Panc1 (cell line): ENCODE measurements around the gene SLPI. TPM values are rescaled to one million over a fixed set of nuclear protein-coding genes. Genes with fewer than 3 reads are reported as not detected.

Source experiments
- ATAC-seq: fragments of 200-7000 bp; cut with Tn5 transposase; 2 replicates; pipeline ENCODE4 v1.9.1; 2020; ENCODE audit warnings: mild to moderate bottlenecking, moderate library complexity
- BruUV-seq: library from RNA; stranded (reverse); fragments of 400-500 nt; replicated peaks from 2 replicates; lab custom pipeline; 2021; lab: Mats Ljungman, UMichigan
- CTCF ChIA-PET: fragments of 300-600 bp; sonication (Branson Sonifier 250); formaldehyde crosslinking; loops from one replicate; lab custom pipeline; 2022; ENCODE audit warnings: antibody characterized with exemption; lab: Charles Lee
- POLR2A ChIA-PET: fragments of 300-600 bp; sonication (Branson Sonifier 250); formaldehyde crosslinking; loops from one replicate; lab custom pipeline; 2022; ENCODE audit warnings: antibody characterized with exemption; lab: Charles Lee
- DNase-seq: peaks from one replicate; pipeline ENCODE4 v3.0.0-alpha.2; 2010; ENCODE audit warnings: low read depth, low spot score
- H3K27ac ChIP-seq: 2 replicates; pipeline ENCODE4 v1.5.1; 2011; ENCODE audit warnings: mild to moderate bottlenecking, low read length, inconsistent platforms
- H3K27me3 ChIP-seq: fragments of 200-500 bp; sonication (Bioruptor generic); 2 replicates; pipeline ENCODE4 v1.6.0; 2014; ENCODE audit warnings: low read length, inconsistent platforms; ENCODE audit not compliant: control insufficient read depth, insufficient read depth
- H3K36me3 ChIP-seq: fragments of 200-500 bp; sonication (Bioruptor generic); 2 replicates; pipeline ENCODE4 v1.5.1; 2014; ENCODE audit warnings: inconsistent platforms, mild to moderate bottlenecking, low read length, moderate library complexity; ENCODE audit not compliant: control insufficient read depth, insufficient read depth
- H3K4me1 ChIP-seq: 2 replicates; pipeline ENCODE4 v1.5.1; 2011; ENCODE audit warnings: inconsistent platforms, mild to moderate bottlenecking, low read length, moderate library complexity; ENCODE audit not compliant: control insufficient read depth, insufficient read depth
- H3K4me3 ChIP-seq, 2 experiments: 2 replicates each; pipeline ENCODE4 v1.5.1; 2011 to 2012; ENCODE audit warnings: low read depth in 2 of 2, low read length in 2 of 2, mild to moderate bottlenecking in 2 of 2, inconsistent platforms in 1 of 2, moderate library complexity in 1 of 2
- H3K9me3 ChIP-seq: fragments of 200-500 bp; sonication (Bioruptor generic); 2 replicates; pipeline ENCODE4 v1.5.1; 2014; ENCODE audit warnings: low read depth, mild to moderate bottlenecking, inconsistent platforms, low read length, moderate library complexity; ENCODE audit not compliant: control insufficient read depth, insufficient read depth
- POLR2AphosphoS5 ChIP-seq: IDR thresholded peaks from 2 replicates; pipeline ENCODE4 v1.6.1; 2012; ENCODE audit warnings: mild to moderate bottlenecking, low read depth, low read length, moderate library complexity
- SIN3A ChIP-seq: IDR thresholded peaks from 2 replicates; pipeline ENCODE4 v1.6.1; 2012; ENCODE audit warnings: low read depth, mild to moderate bottlenecking, low read length, moderate library complexity, borderline replicate concordance; ENCODE audit not compliant: insufficient read depth
- TCF7L2 ChIP-seq: IDR thresholded peaks from 2 replicates; pipeline ENCODE4 v1.6.1; 2011; ENCODE audit warnings: mild to moderate bottlenecking, low read depth, low read length, inconsistent platforms
- in situ Hi-C: cut with HindIII; loops from 2 replicates; pipeline ENCODE4 v1.10.0; 2016; ENCODE audit warnings: low sequenced_read_pairs, low pct_unique_long_range_greater_than_20kb
- intact Hi-C: fragments of 100-400 bp; cut with micrococcal nuclease; formaldehyde crosslinking; loops from one replicate; pipeline ENCODE4 v1.10.0; 2022; ENCODE audit not compliant: unreplicated experiment
- total RNA-seq: library from RNA; stranded (reverse); gene quantifications from one replicate; pipeline ENCODE4 v1.2.1, GENCODE V29; 2021; ENCODE audit not compliant: unreplicated experiment
- TF ChIP-seq, protein P1 (sequence below): fragments of 450-650 bp; IDR thresholded peaks from 2 replicates; pipeline ENCODE4 v1.5.1; 2017; ENCODE audit warnings: mild to moderate bottlenecking
- TF ChIP-seq, protein P2 (sequence below), 2 experiments: IDR thresholded peaks; 2 replicates each; pipeline ENCODE4 v1.6.1; 2011 to 2012; ENCODE audit warnings: low read depth in 2 of 2, control low read depth in 1 of 2, low read length in 1 of 2, mild to moderate bottlenecking in 1 of 2, moderate library complexity in 1 of 2; ENCODE audit not compliant: insufficient read depth in 1 of 2

Gene SLPI
- total RNA-seq, 1 experiment from 2014 or later: 0.74 TPM

- ATAC-seq (no peak), DNase-seq (no peak)
- H3K27ac ChIP-seq: no peak overlapping the region
- no peak overlapping the region for H3K4me3 ChIP-seq
- ChIA-PET POLR2A (no interaction called here), CTCF (no interaction called here)
- intact Hi-C loops (no loop called here), in situ Hi-C loops (no loop called here)
- no TSS peak for BruUV-seq
- TF ChIP-seq, protein P1, sequence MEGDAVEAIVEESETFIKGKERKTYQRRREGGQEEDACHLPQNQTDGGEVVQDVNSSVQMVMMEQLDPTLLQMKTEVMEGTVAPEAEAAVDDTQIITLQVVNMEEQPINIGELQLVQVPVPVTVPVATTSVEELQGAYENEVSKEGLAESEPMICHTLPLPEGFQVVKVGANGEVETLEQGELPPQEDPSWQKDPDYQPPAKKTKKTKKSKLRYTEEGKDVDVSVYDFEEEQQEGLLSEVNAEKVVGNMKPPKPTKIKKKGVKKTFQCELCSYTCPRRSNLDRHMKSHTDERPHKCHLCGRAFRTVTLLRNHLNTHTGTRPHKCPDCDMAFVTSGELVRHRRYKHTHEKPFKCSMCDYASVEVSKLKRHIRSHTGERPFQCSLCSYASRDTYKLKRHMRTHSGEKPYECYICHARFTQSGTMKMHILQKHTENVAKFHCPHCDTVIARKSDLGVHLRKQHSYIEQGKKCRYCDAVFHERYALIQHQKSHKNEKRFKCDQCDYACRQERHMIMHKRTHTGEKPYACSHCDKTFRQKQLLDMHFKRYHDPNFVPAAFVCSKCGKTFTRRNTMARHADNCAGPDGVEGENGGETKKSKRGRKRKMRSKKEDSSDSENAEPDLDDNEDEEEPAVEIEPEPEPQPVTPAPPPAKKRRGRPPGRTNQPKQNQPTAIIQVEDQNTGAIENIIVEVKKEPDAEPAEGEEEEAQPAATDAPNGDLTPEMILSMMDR: no peak
- TF ChIP-seq POLR2AphosphoS5: no peak
- TF ChIP-seq TCF7L2: no peak
- TF ChIP-seq, protein P2, sequence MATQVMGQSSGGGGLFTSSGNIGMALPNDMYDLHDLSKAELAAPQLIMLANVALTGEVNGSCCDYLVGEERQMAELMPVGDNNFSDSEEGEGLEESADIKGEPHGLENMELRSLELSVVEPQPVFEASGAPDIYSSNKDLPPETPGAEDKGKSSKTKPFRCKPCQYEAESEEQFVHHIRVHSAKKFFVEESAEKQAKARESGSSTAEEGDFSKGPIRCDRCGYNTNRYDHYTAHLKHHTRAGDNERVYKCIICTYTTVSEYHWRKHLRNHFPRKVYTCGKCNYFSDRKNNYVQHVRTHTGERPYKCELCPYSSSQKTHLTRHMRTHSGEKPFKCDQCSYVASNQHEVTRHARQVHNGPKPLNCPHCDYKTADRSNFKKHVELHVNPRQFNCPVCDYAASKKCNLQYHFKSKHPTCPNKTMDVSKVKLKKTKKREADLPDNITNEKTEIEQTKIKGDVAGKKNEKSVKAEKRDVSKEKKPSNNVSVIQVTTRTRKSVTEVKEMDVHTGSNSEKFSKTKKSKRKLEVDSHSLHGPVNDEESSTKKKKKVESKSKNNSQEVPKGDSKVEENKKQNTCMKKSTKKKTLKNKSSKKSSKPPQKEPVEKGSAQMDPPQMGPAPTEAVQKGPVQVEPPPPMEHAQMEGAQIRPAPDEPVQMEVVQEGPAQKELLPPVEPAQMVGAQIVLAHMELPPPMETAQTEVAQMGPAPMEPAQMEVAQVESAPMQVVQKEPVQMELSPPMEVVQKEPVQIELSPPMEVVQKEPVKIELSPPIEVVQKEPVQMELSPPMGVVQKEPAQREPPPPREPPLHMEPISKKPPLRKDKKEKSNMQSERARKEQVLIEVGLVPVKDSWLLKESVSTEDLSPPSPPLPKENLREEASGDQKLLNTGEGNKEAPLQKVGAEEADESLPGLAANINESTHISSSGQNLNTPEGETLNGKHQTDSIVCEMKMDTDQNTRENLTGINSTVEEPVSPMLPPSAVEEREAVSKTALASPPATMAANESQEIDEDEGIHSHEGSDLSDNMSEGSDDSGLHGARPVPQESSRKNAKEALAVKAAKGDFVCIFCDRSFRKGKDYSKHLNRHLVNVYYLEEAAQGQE (IDR thresholded peaks at IDR 0.05; ENCODE audit: insufficient read depth in 1 of 2, low read depth in 2 of 2, low read length in 1 of 2): no peak
- no peak for TF ChIP-seq SIN3A
- no peaks in the 10 kb centered on the region for H3K9me3 ChIP-seq
- no peaks in the 10 kb centered on the region for H3K4me1 ChIP-seq
- H3K36me3 ChIP-seq: no peaks in the 10 kb centered on the region
- peaks cover 16% of the 10 kb centered on the region for H3K27me3 ChIP-seq
Measured at GRCh38 chr20:45209924-45210323, 44.4 kb downstream of the SLPI start.

DNA sequence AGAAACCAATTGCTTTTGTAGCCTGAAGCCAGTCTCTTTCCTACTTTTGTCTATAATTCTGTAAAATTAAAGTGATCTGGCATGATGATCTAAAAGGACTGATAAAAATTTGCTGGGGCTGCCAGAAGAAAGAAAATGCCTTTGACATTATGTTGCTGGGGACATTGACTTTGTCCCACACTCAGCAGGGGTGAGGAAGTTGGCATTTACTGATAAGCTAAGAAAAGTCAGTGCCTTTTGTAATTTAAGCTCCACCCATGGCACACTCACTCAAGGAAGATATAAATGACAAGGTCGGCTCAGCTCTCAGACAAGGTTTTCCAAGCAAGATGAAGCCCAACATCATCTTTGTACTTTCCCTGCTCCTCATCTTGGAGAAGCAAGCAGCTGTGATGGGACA, 47.6 kb downstream of the SLPI start, which contains the start of gene SEMG1:
Gene SEMG1 (plus strand): TSS at position 309 of the 400 bp plus-strand sequence. CDS start 21 bp downstream, at position 330.
- ChIA-PET POLR2A (no interaction called here), CTCF (interaction anchor here (0.6 kb wide), 1 partner anchor 96 kb away, joined by 3 read pairs; no protein-coding TSS in a partner anchor)
- Histone ChIP-seq H3K36me3 (no peaks in the 10 kb centered on the region), H3K4me1 (no peaks in the 10 kb centered on the region), H3K4me3 (no peak within 1 kb of the TSS), H3K27me3 (peaks cover 19% of the 10 kb centered on the region), H3K27ac (no peak within 1 kb of the TSS), H3K9me3 (no peaks in the 10 kb centered on the region)
- no peak for TF ChIP-seq SIN3A
- TF ChIP-seq, protein P2 (IDR thresholded peaks at IDR 0.05; ENCODE audit: insufficient read depth in 1 of 2, low read depth in 2 of 2, low read length in 1 of 2): no peak
- no peak for TF ChIP-seq TCF7L2
- TF ChIP-seq, protein P1: no peak
- TF ChIP-seq POLR2AphosphoS5: no peak
- DNase-seq (no peak), ATAC-seq (no peak)
- in situ Hi-C loops: no loop called here
- no TSS peak for BruUV-seq
- intact Hi-C loops: no loop called here
